ENCODE results near the gene BCL2. TPM values are rescaled to one million over a fixed set of nuclear protein-coding genes. Genes with fewer than 3 reads are reported as not detected.

BCL2 gene
- total RNA-seq, 4 donors from 2014 or later = 10.7 to 37.3 (median 24.2) TPM

DNA sequence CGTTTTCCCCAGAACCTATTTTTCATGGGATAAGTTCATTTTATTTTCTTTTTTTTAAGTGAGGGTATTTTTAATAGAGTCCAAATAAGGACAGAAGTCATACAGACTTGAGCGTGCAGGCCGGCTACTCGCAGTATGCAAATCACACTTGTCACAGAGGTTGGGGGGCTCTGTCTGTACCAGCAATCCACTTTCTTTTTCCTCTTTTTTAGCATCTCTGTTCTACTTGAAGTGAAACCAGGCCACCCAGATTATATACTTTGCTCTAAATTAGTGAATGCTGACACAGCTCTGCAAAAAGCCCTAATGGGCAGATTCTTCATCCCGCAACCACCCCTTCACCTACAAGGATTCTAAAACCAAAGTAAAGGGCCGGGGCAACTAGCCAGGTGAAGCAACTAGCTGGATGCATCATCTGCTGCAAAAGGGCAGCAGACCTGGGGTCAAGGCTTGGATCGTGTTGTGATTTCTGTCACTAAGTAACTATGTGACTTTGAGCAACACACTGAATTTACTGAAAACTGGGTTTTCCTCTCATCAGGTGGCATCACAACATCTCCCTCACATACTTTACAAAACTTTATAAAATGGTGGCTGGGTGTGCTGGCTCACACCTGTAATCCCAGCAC lies 29.1 kb upstream of the BCL2 start:
- peaks cover 77% of the 10 kb centered on the region for H3K36me3 ChIP-seq

DNA sequence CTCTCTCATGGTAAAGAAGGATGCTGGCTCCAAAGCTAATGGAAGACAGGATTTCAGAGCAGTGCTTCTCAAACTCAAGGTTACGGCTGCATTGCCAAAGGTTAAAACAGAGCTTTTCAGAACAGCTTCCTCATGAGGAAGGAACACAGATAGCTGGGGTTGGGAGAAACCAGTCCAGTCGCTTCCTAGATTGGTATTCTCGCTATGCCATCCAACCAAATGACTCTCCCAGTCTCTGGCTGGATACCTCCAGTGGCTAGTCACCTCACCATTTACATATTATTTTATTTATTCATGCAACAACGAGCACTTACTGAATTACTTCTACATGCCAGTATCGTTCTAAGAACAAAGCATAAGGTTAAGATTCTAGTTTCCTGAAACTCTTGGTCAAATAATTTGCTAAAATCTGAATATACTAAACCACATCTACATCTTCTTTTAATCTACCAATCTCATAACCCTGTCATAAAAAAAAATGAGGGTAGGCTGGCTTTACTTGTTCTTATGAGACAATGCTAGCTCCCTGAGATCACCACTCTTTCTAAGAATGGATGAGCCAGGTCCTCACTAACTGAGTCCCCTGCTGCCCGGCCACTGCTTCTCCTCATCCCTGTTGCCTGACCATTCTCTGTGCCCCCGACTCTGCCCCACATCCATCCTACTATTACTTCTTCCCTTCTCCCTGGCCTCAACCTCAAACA lies 27.1 kb upstream of the BCL2 start:
- whole genome bisulfite sequencing = 58% methylated on average over 7 of the region's 7 CpGs
- Histone ChIP-seq H3K36me3 (peaks cover 70% of the 10 kb centered on the region), H3K27ac (peak overlapping the region; percentile 89), H3K4me3 (peak overlapping the region; percentile 10), H3K27me3 (no peaks in the 10 kb centered on the region), H3K4me1 (peaks cover 33% of the 10 kb centered on the region), H3K9me3 (no peaks in the 10 kb centered on the region)
- DNase-seq (ENCODE audit: low spot score in 2 of 2) = no peak
- TF ChIP-seq, protein P1, sequence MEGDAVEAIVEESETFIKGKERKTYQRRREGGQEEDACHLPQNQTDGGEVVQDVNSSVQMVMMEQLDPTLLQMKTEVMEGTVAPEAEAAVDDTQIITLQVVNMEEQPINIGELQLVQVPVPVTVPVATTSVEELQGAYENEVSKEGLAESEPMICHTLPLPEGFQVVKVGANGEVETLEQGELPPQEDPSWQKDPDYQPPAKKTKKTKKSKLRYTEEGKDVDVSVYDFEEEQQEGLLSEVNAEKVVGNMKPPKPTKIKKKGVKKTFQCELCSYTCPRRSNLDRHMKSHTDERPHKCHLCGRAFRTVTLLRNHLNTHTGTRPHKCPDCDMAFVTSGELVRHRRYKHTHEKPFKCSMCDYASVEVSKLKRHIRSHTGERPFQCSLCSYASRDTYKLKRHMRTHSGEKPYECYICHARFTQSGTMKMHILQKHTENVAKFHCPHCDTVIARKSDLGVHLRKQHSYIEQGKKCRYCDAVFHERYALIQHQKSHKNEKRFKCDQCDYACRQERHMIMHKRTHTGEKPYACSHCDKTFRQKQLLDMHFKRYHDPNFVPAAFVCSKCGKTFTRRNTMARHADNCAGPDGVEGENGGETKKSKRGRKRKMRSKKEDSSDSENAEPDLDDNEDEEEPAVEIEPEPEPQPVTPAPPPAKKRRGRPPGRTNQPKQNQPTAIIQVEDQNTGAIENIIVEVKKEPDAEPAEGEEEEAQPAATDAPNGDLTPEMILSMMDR (IDR thresholded peaks at IDR 0.05) = no peak
- no peak for TF ChIP-seq EP300 (IDR thresholded peaks at IDR 0.05)
- no peak for TF ChIP-seq POLR2A (IDR thresholded peaks at IDR 0.05)
- TF ChIP-seq POLR2AphosphoS5 (IDR thresholded peaks at IDR 0.05) = no peak

More for the DNA sequence above, 29.1 kb upstream of the BCL2 start:
- peaks cover 30% of the 10 kb centered on the region for H3K4me1 ChIP-seq
- H3K9me3 ChIP-seq = no peaks in the 10 kb centered on the region
- 96% methylated on average over 7 of the region's 7 CpGs for WGBS
- DNase-seq (ENCODE audit: low spot score in 2 of 2) = no peak
- no peak overlapping the region for H3K4me3 ChIP-seq
- no peaks in the 10 kb centered on the region for H3K27me3 ChIP-seq
- no peak overlapping the region for H3K27ac ChIP-seq
- TF ChIP-seq, protein P1 (IDR thresholded peaks at IDR 0.05) = no peak
- no peak for TF ChIP-seq POLR2AphosphoS5 (IDR thresholded peaks at IDR 0.05)
- no peak for TF ChIP-seq POLR2A (IDR thresholded peaks at IDR 0.05)
- TF ChIP-seq EP300 (IDR thresholded peaks at IDR 0.05) = no peak

DNA sequence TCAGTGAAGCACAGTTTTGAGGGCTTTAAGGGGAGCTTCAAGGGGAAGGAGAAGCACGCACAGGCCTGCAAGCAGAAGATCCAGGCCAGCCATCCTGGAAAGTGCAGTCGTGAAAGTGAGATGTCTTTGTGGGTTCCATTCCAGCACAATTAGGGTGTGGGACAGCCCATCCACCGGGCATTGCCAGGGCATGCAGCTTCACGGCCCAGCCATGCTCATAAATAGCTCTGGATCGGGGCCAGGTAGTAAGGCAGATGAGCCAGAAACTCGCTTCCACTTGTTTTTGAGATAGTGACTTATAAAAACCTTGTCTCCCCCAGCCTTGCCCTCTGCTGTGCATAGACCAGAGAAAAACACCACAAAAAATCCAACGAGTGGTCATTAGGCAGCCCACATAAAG lies 26.5 kb upstream of the BCL2 start:
- peak overlapping the region; percentile 10 for H3K4me3 ChIP-seq
- TF ChIP-seq EP300 (IDR thresholded peaks at IDR 0.05) = no peak
- no peak for TF ChIP-seq POLR2AphosphoS5 (IDR thresholded peaks at IDR 0.05)
- TF ChIP-seq, protein P1 (IDR thresholded peaks at IDR 0.05) = no peak
- TF ChIP-seq POLR2A (IDR thresholded peaks at IDR 0.05) = no peak
- H3K36me3 ChIP-seq = peaks cover 67% of the 10 kb centered on the region
- WGBS = 38% methylated on average over 7 of the region's 7 CpGs
- peaks cover 33% of the 10 kb centered on the region for H3K4me1 ChIP-seq
- H3K27ac ChIP-seq = peak overlapping the region; percentile 89
- no peaks in the 10 kb centered on the region for H3K27me3 ChIP-seq
- no peak for DNase-seq (ENCODE audit: low spot score in 2 of 2)
- H3K9me3 ChIP-seq = no peaks in the 10 kb centered on the region

DNA sequence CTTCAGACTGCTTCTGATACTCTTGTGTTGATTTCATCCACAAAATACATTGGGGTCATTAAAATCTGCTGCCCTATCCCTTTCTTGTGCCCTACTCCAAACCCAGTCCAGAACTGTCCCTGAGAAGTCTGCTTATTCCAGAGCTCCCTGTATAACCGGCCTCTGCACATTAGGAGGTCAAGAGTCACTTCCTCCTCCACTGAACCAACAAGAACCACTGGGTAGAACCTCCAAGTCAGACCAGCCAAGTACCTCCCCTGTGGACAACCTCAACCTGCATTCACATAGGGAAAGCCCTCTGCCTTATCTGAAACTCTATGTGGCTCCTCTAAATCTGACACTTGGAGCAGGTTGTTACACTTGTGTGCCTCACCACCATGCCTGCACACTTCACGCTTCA lies 25.3 kb upstream of the BCL2 start:
- Histone ChIP-seq H3K36me3 (peaks cover 63% of the 10 kb centered on the region), H3K27ac (peak overlapping the region; percentile 89), H3K4me1 (peaks cover 35% of the 10 kb centered on the region), H3K9me3 (no peaks in the 10 kb centered on the region), H3K27me3 (no peaks in the 10 kb centered on the region), H3K4me3 (no peak overlapping the region)
- TF ChIP-seq, protein P1 (IDR thresholded peaks at IDR 0.05) = no peak
- no peak for TF ChIP-seq EP300 (IDR thresholded peaks at IDR 0.05)
- no peak for TF ChIP-seq POLR2A (IDR thresholded peaks at IDR 0.05)
- 79% methylated on average over 2 of the region's 2 CpGs for WGBS
- DNase-seq (ENCODE audit: low spot score in 2 of 2) = no peak

DNA sequence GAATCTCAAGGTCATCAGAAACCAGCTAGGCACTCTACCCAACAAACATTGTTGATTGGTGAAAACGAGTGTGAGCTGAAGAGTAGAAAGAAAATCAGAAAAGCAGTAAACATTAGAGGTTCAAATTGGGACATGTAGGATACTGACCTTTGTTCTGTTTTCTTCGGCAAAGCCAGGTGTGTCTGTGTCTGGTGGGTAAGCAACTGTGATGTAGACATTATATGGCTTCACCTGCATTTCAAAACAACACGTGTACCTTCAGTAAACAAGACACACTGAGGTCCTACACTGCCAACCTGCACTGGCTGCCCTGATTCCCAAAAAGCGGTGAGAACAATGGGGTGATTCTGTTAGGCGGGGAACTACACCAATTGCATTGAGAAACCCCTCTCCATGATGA lies 24.7 kb upstream of the BCL2 start:
- no peak for DNase-seq (ENCODE audit: low spot score in 2 of 2)
- Histone ChIP-seq H3K4me1 (peaks cover 36% of the 10 kb centered on the region), H3K4me3 (no peak overlapping the region), H3K27me3 (no peaks in the 10 kb centered on the region), H3K9me3 (no peaks in the 10 kb centered on the region), H3K27ac (peak overlapping the region; percentile 20), H3K36me3 (peaks cover 57% of the 10 kb centered on the region)
- TF ChIP-seq, protein P1 (IDR thresholded peaks at IDR 0.05) = no peak
- TF ChIP-seq POLR2AphosphoS5 (IDR thresholded peaks at IDR 0.05) (no peak), POLR2A (IDR thresholded peaks at IDR 0.05) (no peak), EP300 (IDR thresholded peaks at IDR 0.05) (no peak)
- WGBS = 82% methylated on average over 5 of the region's 5 CpGs
